Cardiac fibroblast (primary cell): ENCODE measurements around the gene RIMS4.

Experiments
- DNase-seq, 2 donors: peaks; one replicate each; pipeline versions ENCODE4 v3.0.0 to v3.0.0-alpha.2; 2010; ENCODE audit warnings: low read depth in 2 of 2
- H3K4me3 ChIP-seq, 2 donors: replicated peaks in 1 of 2; 1 replicate in 1 of 2; 2 replicates in 1 of 2; pipeline ENCODE4 v1.5.1; 2011; ENCODE audit warnings: low read depth in 2 of 2, low read length in 2 of 2, mild to moderate bottlenecking in 2 of 2, moderate library complexity in 1 of 2
- TF ChIP-seq, protein P1 (sequence below): IDR thresholded peaks from one replicate; pipeline ENCODE4 v1.5.1; 2011; ENCODE audit warnings: low read depth, mild to moderate bottlenecking, low read length, inconsistent platforms

RIMS4 gene

DNA sequence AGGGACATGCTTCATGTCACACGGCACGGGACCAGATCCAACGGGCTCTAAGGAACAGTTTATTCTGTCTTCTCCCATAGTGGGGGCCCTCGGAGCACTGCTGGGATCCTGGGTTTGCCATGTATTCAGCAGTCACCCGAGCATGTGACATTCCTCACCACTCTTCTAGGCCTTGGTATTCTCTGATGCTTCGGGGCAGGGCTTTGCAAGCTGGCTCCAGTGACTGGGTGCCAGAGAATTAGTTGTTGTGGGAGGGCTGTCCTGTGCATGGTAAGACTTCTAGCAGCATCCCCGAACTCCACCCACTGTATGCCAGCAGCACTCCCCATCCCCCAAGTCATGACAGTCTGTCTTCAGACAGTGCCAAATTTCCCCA lies 89.7 kb downstream of the RIMS4 start:
- TF ChIP-seq, protein P1, sequence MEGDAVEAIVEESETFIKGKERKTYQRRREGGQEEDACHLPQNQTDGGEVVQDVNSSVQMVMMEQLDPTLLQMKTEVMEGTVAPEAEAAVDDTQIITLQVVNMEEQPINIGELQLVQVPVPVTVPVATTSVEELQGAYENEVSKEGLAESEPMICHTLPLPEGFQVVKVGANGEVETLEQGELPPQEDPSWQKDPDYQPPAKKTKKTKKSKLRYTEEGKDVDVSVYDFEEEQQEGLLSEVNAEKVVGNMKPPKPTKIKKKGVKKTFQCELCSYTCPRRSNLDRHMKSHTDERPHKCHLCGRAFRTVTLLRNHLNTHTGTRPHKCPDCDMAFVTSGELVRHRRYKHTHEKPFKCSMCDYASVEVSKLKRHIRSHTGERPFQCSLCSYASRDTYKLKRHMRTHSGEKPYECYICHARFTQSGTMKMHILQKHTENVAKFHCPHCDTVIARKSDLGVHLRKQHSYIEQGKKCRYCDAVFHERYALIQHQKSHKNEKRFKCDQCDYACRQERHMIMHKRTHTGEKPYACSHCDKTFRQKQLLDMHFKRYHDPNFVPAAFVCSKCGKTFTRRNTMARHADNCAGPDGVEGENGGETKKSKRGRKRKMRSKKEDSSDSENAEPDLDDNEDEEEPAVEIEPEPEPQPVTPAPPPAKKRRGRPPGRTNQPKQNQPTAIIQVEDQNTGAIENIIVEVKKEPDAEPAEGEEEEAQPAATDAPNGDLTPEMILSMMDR, result no peak
- no peak overlapping the region for H3K4me3 ChIP-seq
- peak; percentile 79 to 86 for DNase-seq

DNA sequence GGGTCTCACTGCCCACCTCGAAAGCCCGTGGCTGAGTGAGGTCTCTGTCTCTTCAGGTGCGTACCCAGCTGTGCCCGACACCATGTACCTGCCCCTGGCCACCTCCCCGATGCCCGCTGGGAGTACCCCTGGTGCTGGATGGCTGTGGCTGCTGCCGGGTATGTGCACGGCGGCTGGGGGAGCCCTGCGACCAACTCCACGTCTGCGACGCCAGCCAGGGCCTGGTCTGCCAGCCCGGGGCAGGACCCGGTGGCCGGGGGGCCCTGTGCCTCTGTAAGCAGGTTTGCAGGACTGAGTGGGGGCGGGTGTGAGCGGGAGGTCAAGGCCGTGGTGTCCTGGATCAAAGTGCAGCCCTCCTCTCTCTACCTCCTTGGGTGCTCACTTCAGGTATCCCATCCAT lies 90.5 kb downstream of the RIMS4 start:
- TF ChIP-seq, protein P1, result no peak
- DNase-seq, result no peak
- no peak overlapping the region for H3K4me3 ChIP-seq

DNA sequence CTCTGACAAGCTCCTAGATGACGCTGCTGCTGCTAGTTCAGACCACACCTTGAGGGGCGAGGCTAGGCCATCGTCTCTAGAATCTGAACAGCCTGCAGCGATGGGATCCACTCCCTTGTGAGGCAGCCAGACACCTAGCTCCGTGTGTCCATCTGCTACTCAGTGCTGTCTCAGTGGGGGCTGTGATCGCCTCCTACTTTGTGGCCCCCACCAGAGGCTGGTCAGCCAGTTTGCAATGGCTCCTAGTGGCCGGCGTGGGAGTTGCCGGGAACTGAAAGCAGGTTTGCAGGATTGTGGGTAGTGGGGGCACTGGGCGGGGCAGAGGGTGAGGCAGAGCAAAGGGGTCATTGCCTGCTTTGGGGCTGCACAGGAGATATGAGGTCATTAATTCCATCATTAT lies 92.4 kb downstream of the RIMS4 start:
- TF ChIP-seq, protein P1, result peak; percentile 46
- DNase-seq, result no peak
- H3K4me3 ChIP-seq, result no peak overlapping the region

DNA sequence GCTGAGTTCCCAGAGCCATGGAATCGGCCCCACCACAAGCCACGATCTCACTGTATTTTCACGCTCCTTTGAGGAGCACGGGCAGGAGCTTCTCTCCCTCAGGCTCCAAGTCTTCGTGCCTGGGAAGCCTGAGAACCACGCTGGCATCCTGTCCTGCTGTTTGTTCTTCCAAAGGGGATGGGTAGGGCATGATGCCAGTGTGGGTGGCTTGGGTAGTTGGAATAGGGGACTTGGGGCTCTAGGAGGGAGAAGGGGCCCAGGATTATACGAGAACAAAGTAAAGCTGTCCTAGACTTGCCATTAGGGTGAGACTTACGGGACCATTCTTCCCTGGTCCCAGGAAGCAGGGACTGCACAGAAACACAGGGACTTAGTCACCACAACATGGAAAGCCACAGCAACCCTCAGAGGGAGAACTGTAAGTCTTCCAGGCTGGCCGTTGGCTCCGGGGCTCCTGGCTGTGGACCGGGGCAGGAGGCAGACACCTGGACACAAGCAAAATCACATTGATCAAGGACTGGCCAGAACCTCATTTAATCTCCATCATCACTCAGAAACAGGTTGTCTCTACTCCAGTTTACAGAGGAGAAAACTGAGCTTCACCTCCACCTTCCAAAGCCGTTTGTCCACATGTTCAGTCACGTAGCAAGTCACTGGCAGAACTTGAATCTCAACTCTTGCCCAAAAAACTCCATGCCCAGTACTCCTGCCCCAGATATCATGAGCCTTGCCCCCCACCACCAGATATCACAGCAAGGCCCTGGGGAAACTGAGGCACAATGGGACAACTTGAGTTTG lies 93.8 kb downstream of the RIMS4 start:
- TF ChIP-seq, protein P1, result no peak
- H3K4me3 ChIP-seq, result no peak overlapping the region
- no peak for DNase-seq

DNA sequence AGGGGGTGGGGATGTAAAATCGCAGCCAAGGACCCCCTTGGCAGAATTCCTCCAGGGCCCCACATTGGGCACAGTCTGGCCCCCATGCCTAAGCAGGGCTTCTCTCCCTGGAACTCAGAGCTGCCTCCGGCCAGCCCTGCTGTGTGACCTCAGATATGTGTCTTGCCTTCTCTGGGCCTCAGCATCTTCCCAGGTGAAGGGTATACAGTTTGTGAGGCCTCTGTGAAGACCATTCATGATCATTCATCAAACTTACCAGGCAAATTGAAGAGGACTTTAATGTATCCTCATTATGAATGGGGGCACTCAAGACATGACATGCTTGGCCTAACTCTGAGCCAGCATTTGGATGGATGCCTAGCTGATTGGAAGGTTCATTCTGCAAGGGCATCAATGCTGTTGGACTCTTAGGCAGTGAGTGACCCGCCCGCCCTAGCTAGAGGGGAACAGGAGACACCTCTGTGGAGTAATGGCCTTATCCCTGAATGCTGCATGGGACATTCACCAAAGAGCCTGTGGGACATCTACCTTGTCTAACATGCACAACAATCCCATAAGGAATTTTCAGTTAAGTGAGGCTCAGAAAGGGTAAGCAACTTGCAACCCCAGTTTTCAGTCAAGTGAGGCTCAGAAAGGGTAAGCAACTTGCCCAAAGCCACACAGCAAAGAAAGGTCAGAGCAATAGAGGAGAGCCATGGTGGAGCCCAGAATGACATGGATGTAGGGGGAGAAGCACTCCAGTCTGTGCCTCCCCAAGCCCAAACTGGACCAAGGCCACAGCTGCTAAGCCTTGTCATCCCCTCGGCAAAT lies 94.6 kb downstream of the RIMS4 start:
- DNase-seq, result no peak
- no peak overlapping the region for H3K4me3 ChIP-seq
- TF ChIP-seq, protein P1, result no peak

DNA sequence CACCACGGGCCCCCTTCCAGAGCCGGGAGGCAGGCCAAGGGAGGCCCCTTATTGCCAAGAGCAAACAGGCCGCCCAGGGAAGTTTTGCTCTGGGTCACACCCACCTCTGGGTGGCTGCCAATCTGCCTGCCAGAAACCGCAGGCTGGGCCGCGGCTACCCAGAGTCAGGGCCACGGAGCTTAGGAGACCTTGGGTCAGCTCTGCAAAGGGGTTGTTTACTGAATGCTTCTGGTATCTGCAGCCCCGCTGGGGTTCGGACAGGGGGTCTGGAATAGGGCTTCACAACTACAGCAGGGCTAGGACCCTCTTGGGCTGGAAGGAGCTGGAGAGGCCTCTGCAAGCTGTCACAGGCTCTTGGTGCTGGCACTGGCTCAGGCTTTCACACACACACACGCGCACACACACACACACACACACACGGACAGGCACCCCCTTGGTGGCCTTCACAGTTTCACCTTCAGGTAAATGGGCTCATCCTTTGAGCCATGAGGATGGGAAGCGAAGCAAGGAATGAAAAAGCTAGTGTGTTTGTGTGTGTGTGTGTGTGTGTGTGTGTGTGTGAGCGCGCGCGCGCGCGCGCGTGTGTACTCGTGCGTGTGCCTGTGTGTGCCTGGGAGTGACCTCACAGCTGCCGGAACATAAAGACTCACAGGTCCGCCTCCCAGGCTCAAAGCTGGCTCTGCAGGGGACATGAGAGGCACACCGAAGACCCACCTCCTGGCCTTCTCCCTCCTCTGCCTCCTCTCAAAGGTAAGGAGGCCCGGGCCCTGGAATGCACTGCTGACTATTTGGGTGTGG lies 95.4 kb downstream of the RIMS4 start, which contains the start of gene CCN5:
TSS of gene CCN5 (plus strand) at position 669 of the 798 bp plus-strand sequence. CDS start at position 691, 22 bp downstream.
- peak; percentile 81 to 92 for DNase-seq
- TF ChIP-seq, protein P1, result no peak
- no peak within 1 kb of the TSS for H3K4me3 ChIP-seq
